ENCODE measurements around the gene IMMP2L. TPM values are rescaled to one million over a fixed set of nuclear protein-coding genes. Genes with fewer than 3 reads are reported as not detected.
"Not testable (repeated sequence)": the region's sequence is repeated elsewhere in the genome, so short reads cannot be mapped to it uniquely, and the experiment has no call there.

IMMP2L gene
- total RNA-seq, 1 donor from 2014 or later = 59.6 TPM

DNA sequence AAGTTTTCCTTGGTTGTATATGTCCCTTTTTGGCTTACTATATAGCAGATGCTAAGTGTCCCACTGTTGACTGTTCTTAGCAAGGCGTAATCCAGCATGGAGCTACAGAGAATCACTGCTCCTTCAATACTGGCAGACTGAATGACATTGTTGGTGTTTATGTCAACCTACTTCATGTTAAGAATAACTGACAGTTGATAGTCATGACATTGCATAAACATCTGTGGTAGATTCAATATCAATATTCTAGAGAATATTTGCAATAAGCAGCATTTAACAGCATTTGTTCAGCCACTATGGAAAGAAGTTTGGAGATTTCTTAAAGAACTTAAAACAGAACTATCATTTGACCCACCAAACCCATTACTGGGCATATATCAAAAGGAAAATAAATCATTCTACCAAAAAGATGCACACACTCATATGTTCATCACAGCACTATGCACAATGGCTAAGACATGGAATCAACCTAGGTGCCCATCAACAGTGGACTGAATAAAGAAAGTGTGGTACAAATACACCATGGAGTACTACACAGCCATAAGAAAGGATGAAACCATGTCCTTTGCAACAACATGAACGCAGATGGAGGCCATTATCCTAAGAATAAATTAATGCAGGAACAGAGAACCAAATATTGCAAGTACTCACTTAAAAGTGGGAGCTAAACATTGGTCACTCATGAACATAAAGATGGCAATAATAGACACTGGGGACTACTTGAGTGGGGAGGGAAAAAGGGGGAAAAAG, 88.7 kb downstream of the IMMP2L start:
- H3K4me1 Mint-ChIP-seq = no peaks in the 10 kb centered on the region
- H3K9me3 Mint-ChIP-seq = peaks cover 18% of the 10 kb centered on the region
- H3K4me3 Mint-ChIP-seq = no peak overlapping the region
- no peaks in the 10 kb centered on the region for H3K27me3 Mint-ChIP-seq (ENCODE audit: low read depth)
- no peak overlapping the region for H3K27ac Mint-ChIP-seq
- TF ChIP-seq, protein P1, sequence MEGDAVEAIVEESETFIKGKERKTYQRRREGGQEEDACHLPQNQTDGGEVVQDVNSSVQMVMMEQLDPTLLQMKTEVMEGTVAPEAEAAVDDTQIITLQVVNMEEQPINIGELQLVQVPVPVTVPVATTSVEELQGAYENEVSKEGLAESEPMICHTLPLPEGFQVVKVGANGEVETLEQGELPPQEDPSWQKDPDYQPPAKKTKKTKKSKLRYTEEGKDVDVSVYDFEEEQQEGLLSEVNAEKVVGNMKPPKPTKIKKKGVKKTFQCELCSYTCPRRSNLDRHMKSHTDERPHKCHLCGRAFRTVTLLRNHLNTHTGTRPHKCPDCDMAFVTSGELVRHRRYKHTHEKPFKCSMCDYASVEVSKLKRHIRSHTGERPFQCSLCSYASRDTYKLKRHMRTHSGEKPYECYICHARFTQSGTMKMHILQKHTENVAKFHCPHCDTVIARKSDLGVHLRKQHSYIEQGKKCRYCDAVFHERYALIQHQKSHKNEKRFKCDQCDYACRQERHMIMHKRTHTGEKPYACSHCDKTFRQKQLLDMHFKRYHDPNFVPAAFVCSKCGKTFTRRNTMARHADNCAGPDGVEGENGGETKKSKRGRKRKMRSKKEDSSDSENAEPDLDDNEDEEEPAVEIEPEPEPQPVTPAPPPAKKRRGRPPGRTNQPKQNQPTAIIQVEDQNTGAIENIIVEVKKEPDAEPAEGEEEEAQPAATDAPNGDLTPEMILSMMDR (IDR thresholded peaks at IDR 0.05; ENCODE audit: unreplicated experiment) = no peak
- H3K36me3 Mint-ChIP-seq = peaks cover 29% of the 10 kb centered on the region
- no peak for DNase-seq (ENCODE audit: low spot score in 2 of 2, unreplicated experiment in 2 of 2)

DNA sequence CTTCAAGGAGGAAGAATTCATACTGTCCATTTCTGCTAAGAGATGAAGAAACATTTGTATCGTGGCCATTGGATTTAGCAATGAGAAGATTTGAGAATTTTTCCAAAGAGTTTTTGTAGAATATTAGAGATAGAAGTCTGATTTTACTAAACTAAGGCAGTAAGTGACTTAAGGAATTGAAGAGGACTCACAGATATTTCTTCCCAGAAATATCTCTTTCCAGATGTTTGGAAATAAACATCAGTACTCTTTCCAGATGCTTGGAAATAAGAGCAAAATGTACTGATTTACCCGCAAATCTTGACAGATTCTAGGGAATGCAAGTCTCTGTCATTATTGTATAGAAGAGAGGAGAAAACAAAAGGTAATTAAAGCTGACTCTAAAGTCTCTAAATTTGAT, 91.3 kb downstream of the IMMP2L start:
- H3K36me3 Mint-ChIP-seq = peaks cover 28% of the 10 kb centered on the region
- H3K27ac Mint-ChIP-seq = no peak overlapping the region
- H3K4me1 Mint-ChIP-seq = no peaks in the 10 kb centered on the region
- TF ChIP-seq, protein P1 (IDR thresholded peaks at IDR 0.05; ENCODE audit: unreplicated experiment) = no peak
- no peak overlapping the region for H3K4me3 Mint-ChIP-seq
- H3K27me3 Mint-ChIP-seq (ENCODE audit: low read depth) = no peaks in the 10 kb centered on the region
- peaks cover 18% of the 10 kb centered on the region for H3K9me3 Mint-ChIP-seq
- DNase-seq (ENCODE audit: low spot score in 2 of 2, unreplicated experiment in 2 of 2) = no peak

DNA sequence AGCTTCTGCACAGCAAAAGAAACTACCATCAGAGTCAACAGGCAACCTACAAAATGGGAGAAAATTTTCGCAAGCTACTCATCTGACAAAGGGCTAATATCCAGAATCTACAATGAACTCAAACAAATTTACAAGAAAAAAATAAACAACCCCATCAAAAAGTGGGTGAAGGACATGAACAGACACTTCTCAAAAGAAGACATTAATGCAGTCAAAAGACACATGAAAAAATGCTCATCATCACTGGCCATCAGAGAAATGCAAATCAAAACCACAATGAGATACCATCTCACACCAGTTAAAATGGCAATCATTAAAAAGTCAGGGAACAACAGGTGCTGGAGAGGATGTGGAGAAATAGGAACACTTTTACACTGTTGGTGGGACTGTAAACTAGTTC, 92.4 kb downstream of the IMMP2L start:
- H3K36me3 Mint-ChIP-seq = peaks cover 28% of the 10 kb centered on the region
- H3K27ac Mint-ChIP-seq; H3K4me3 Mint-ChIP-seq; DNase-seq (ENCODE audit: low spot score in 2 of 2, unreplicated experiment in 2 of 2); H3K27me3 Mint-ChIP-seq (ENCODE audit: low read depth); H3K4me1 Mint-ChIP-seq: not testable (repeated sequence)
- peaks cover 18% of the 10 kb centered on the region for H3K9me3 Mint-ChIP-seq

DNA sequence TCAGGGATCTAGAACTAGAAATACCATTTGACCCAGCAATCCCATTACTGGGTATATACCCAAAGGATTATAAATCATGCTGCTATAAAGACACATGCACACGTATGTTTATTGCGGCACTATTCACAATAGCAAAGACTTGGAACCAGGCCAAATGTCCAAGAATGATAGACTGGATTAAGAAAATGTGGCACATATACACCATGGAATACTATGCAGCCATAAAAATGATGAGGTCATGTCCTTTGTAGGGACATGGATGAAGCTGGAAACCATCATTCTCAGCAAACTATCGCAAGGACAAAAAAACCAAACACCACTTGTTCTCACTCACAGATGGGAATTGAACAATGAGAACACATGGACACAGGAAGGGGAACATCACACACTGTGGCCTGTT, 96.5 kb downstream of the IMMP2L start:
- H3K4me3 Mint-ChIP-seq; H3K27me3 Mint-ChIP-seq (ENCODE audit: low read depth); H3K9me3 Mint-ChIP-seq; H3K27ac Mint-ChIP-seq; DNase-seq (ENCODE audit: low spot score in 2 of 2, unreplicated experiment in 2 of 2); H3K4me1 Mint-ChIP-seq: not testable (repeated sequence)
- peaks cover 15% of the 10 kb centered on the region for H3K36me3 Mint-ChIP-seq

DNA sequence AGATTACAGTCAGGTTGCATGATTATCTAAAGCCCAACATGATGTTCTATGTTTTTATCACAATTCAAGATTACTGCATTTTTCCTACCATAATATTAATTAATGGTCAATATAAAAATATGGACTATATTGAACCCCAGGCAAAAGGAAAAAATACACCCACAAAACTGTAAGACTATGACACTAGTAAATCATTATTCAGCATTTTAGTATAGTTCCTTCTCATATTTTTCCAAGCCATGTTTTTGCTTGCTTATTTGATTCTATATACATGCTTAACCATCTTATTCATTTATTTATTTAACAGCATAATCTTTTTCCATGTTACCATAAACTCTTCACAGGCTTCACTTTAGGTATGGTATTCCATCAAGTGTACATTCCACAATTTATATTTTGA, 101.6 kb downstream of the IMMP2L start:
- H3K27me3 Mint-ChIP-seq (ENCODE audit: low read depth) = no peaks in the 10 kb centered on the region
- DNase-seq (ENCODE audit: low spot score in 2 of 2, unreplicated experiment in 2 of 2) = no peak
- H3K4me3 Mint-ChIP-seq = no peak overlapping the region
- no peaks in the 10 kb centered on the region for H3K9me3 Mint-ChIP-seq
- H3K36me3 Mint-ChIP-seq = peaks cover 3% of the 10 kb centered on the region
- H3K27ac Mint-ChIP-seq = no peak overlapping the region
- TF ChIP-seq, protein P1 (IDR thresholded peaks at IDR 0.05; ENCODE audit: unreplicated experiment) = no peak
- peaks cover 13% of the 10 kb centered on the region for H3K4me1 Mint-ChIP-seq

DNA sequence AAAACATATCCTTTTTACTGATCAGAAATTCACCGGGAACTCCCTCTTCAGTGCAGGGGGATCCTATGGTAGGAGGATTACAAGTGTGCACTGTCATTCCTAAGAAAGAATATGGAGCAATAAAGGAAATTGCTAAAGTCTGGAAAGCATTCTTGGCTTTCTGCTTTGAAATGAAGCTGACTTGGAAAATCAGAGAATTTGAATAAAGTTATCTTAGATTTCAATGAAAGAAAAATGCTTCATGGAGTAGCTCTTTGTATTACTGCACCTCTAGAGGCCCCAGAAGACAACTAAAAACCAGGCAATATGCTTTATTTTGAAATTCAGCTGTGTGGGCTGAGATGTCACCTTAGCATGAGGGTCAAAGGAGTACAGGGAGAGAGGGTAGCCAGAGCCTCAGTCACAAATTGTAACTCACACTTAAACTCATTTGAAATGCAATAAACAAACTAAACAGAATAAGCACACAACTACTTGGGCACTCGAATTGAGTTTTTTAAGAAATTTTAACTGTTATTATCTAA, 102.5 kb downstream of the IMMP2L start:
- TF ChIP-seq, protein P1 (IDR thresholded peaks at IDR 0.05; ENCODE audit: unreplicated experiment) = no peak
- H3K27ac Mint-ChIP-seq = peak overlapping the region; percentile 17
- no peaks in the 10 kb centered on the region for H3K9me3 Mint-ChIP-seq
- peaks cover 13% of the 10 kb centered on the region for H3K4me1 Mint-ChIP-seq
- H3K4me3 Mint-ChIP-seq = no peak overlapping the region
- peaks cover 3% of the 10 kb centered on the region for H3K36me3 Mint-ChIP-seq
- H3K27me3 Mint-ChIP-seq (ENCODE audit: low read depth) = no peaks in the 10 kb centered on the region
- DNase-seq (ENCODE audit: low spot score in 2 of 2, unreplicated experiment in 2 of 2) = no peak

All from mesothelial cell of epicardium (in vitro differentiated cells).